Measurements from ENCODE around the gene PLCD1.

PLCD1 gene

GRCh38 chr3:37963016-37963415, 66.4 kb downstream of the PLCD1 start:
- Histone ChIP-seq H3K4me1 (ENCODE audit: insufficient read depth, low read length, poor library complexity, severe bottlenecking) (peaks cover 17% of the 10 kb centered on the region), H3K27me3 (ENCODE audit: insufficient read depth, low read length, poor library complexity, severe bottlenecking) (no peaks in the 10 kb centered on the region), H3K36me3 (ENCODE audit: insufficient read depth, low read length) (no peaks in the 10 kb centered on the region), H3K79me2 (ENCODE audit: insufficient read depth, low read length) (no peaks in the 10 kb centered on the region), H3K9me2 (replicated peaks; ENCODE audit: low read depth, low read length) (no peaks in the 10 kb centered on the region), H3K4me3 (ENCODE audit: low read length, poor library complexity, severe bottlenecking) (no peak overlapping the region), H2AFZ (ENCODE audit: low read length) (no peak overlapping the region), H3K4me2 (ENCODE audit: low read depth, low read length, poor library complexity, severe bottlenecking) (no peak overlapping the region), H3K9ac (ENCODE audit: low read depth, low read length, poor library complexity, severe bottlenecking) (no peak overlapping the region), H3F3A (ENCODE audit: low read depth) (peaks cover 3% of the 10 kb centered on the region; the same call in 1 of the 2 replicates), H3K9me3 (ENCODE audit: insufficient read depth, low read depth, low read length) (no peaks in the 10 kb centered on the region), H4K20me1 (ENCODE audit: insufficient read depth, low read length, poor library complexity, severe bottlenecking) (no peaks in the 10 kb centered on the region)
- TF ChIP-seq CTCF (conservative IDR thresholded peaks at IDR 0.05; ENCODE audit: low read length), result no peak
- no peak for TF ChIP-seq EZH2phosphoT487 (IDR thresholded peaks at IDR 0.05; ENCODE audit: borderline replicate concordance)

- H3K4me3 ChIP-seq (ENCODE audit: low read length, poor library complexity, severe bottlenecking), result no peak overlapping the region
- H3K4me2 ChIP-seq (ENCODE audit: low read depth, low read length, poor library complexity, severe bottlenecking), result no peak overlapping the region
- no peaks in the 10 kb centered on the region for H4K20me1 ChIP-seq (ENCODE audit: insufficient read depth, low read length, poor library complexity, severe bottlenecking)
- peaks cover 29% of the 10 kb centered on the region for H3K4me1 ChIP-seq (ENCODE audit: insufficient read depth, low read length, poor library complexity, severe bottlenecking)
- H3K27me3 ChIP-seq (ENCODE audit: insufficient read depth, low read length, poor library complexity, severe bottlenecking), result no peaks in the 10 kb centered on the region
- no peak overlapping the region for H3K9ac ChIP-seq (ENCODE audit: low read depth, low read length, poor library complexity, severe bottlenecking)
- no peaks in the 10 kb centered on the region for H3K36me3 ChIP-seq (ENCODE audit: insufficient read depth, low read length)
- peaks cover 3% of the 10 kb centered on the region; the same call in 1 of the 2 replicates for H3F3A ChIP-seq (ENCODE audit: low read depth)
- H3K9me3 ChIP-seq (ENCODE audit: insufficient read depth, low read depth, low read length), result no peaks in the 10 kb centered on the region
- no peaks in the 10 kb centered on the region for H3K79me2 ChIP-seq (ENCODE audit: insufficient read depth, low read length)
- H2AFZ ChIP-seq (ENCODE audit: low read length), result no peak overlapping the region
- no peak for TF ChIP-seq CTCF (conservative IDR thresholded peaks at IDR 0.05; ENCODE audit: low read length)
- TF ChIP-seq EZH2phosphoT487 (IDR thresholded peaks at IDR 0.05; ENCODE audit: borderline replicate concordance), result no peak
- H3K9me2 ChIP-seq (replicated peaks; ENCODE audit: low read depth, low read length), result no peaks in the 10 kb centered on the region
Measured at GRCh38 chr3:37961622-37962431, 67.6 kb downstream of the PLCD1 start.

DNA sequence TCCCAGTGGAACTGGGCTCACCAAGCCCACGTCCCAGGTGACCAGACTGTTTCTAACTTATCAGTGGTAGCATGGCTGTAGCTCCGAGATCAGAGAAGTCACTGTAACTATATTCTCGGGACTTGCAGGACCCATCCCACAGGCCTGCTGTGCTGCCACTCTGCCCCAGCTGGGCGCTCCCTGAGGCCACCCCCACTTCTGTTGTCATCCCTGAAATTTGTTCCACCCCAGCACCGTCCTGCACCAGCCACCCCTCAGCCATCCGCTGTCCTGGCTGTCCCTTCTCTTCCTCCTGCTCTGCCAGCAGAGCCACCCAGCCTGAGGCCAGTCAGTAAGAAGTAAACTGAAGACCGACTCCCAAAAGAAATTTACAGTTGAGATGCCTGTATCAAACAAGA, 71.9 kb downstream of the PLCD1 start:
- Histone ChIP-seq H3K9ac (ENCODE audit: low read depth, low read length, poor library complexity, severe bottlenecking) (peak overlapping the region; percentile 71), H3K27me3 (ENCODE audit: insufficient read depth, low read length, poor library complexity, severe bottlenecking) (no peaks in the 10 kb centered on the region), H3K9me2 (replicated peaks; ENCODE audit: low read depth, low read length) (no peaks in the 10 kb centered on the region), H3K4me1 (ENCODE audit: insufficient read depth, low read length, poor library complexity, severe bottlenecking) (peaks cover 41% of the 10 kb centered on the region), H3K36me3 (ENCODE audit: insufficient read depth, low read length) (no peaks in the 10 kb centered on the region), H4K20me1 (ENCODE audit: insufficient read depth, low read length, poor library complexity, severe bottlenecking) (no peaks in the 10 kb centered on the region), H3K4me3 (ENCODE audit: low read length, poor library complexity, severe bottlenecking) (peak overlapping the region; percentile 52), H3F3A (ENCODE audit: low read depth) (peaks cover 3% of the 10 kb centered on the region; the same call in 1 of the 2 replicates), H2AFZ (ENCODE audit: low read length) (peak overlapping the region; percentile 79), H3K79me2 (ENCODE audit: insufficient read depth, low read length) (no peaks in the 10 kb centered on the region), H3K9me3 (ENCODE audit: insufficient read depth, low read depth, low read length) (no peaks in the 10 kb centered on the region), H3K4me2 (ENCODE audit: low read depth, low read length, poor library complexity, severe bottlenecking) (peak overlapping the region; percentile 64)
- TF ChIP-seq CTCF (conservative IDR thresholded peaks at IDR 0.05; ENCODE audit: low read length) (no peak), EZH2phosphoT487 (IDR thresholded peaks at IDR 0.05; ENCODE audit: borderline replicate concordance) (no peak)
